Astrocyte (in vitro differentiated cells and primary cell): ENCODE results near the gene DNAJC16.

ENCODE experiments used
- EZH2 ChIP-seq: IDR thresholded peaks from 2 replicates; pipeline ENCODE4 v1.6.1; 2012; ENCODE audit warnings: mild to moderate bottlenecking, low read length, inconsistent platforms; ENCODE audit not compliant: insufficient read depth
- TF ChIP-seq, protein P1 (sequence below): IDR thresholded peaks from 2 replicates; pipeline ENCODE4 v1.5.1; 2011; ENCODE audit warnings: low read depth, mild to moderate bottlenecking, inconsistent platforms, low read length, moderate library complexity; ENCODE audit not compliant: insufficient read depth

DNA sequence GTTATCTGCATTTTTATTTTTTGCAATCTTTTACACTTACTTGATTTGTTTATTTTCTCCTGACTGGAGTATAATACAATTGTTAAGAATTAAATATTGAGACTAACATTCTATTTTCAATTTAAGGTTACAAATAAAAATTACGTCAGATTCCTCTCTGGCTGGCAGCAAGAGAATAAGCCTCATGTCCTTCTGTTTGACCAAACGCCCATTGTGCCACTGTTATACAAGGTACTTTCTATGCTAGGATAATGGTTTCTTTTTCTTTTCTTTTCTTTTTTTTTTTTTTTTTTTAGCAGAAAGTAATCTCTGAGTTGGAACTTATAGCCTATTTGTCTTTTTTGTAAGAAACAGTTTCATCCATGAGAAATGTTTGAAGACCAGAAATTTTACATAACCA, 20.0 kb downstream of the DNAJC16 start:
- TF ChIP-seq, protein P1, sequence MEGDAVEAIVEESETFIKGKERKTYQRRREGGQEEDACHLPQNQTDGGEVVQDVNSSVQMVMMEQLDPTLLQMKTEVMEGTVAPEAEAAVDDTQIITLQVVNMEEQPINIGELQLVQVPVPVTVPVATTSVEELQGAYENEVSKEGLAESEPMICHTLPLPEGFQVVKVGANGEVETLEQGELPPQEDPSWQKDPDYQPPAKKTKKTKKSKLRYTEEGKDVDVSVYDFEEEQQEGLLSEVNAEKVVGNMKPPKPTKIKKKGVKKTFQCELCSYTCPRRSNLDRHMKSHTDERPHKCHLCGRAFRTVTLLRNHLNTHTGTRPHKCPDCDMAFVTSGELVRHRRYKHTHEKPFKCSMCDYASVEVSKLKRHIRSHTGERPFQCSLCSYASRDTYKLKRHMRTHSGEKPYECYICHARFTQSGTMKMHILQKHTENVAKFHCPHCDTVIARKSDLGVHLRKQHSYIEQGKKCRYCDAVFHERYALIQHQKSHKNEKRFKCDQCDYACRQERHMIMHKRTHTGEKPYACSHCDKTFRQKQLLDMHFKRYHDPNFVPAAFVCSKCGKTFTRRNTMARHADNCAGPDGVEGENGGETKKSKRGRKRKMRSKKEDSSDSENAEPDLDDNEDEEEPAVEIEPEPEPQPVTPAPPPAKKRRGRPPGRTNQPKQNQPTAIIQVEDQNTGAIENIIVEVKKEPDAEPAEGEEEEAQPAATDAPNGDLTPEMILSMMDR = no peak
- TF ChIP-seq EZH2 = no peak
